Loucy (cell line): ENCODE measurements around the gene NCF4.

ENCODE experiments used
- EZH2phosphoT487 ChIP-seq: fragments of 200-600 bp; IDR thresholded peaks from 2 replicates; pipeline ENCODE4 v1.6.1; 2018; ENCODE audit warnings: antibody characterized with exemption, mild to moderate bottlenecking, moderate library complexity, borderline replicate concordance
- TF ChIP-seq, protein P1 (sequence below): fragments of 200-600 bp; sonication (generic); conservative IDR thresholded peaks from 2 replicates; pipeline ENCODE4 v1.5.1; 2014; ENCODE audit warnings: mild to moderate bottlenecking, antibody characterized with exemption, low read length

DNA sequence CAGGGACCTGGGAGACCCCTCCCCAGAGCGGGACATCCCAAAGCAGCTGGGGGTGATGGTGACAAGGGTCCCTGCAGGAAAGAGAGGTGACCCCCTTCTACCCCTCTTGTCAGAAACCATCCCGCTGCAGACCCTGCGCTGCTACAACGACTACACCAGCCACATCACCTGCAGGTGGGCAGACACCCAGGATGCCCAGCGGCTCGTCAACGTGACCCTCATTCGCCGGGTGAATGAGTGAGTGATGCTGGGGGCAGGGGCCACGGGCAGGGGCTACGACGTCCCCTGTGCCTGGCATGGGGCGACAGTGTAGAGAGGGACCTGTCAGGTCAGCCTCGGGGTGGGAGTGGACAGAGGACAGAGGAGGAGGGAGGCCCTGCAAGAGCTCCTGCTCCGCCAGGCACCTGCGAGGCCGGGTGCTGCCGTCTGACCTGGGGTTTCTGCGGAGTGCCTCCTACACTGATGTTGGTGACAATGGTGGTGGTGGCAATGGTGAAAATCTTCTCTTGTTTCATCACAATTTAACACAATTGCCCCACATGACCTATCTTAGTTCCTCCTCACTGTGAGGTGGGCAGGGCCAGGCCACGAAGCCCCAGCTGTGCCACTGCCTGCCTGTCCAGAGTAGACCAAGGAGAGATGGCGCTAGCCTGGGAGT lies 62.5 kb downstream of the NCF4 start:
- TF ChIP-seq, protein P1, sequence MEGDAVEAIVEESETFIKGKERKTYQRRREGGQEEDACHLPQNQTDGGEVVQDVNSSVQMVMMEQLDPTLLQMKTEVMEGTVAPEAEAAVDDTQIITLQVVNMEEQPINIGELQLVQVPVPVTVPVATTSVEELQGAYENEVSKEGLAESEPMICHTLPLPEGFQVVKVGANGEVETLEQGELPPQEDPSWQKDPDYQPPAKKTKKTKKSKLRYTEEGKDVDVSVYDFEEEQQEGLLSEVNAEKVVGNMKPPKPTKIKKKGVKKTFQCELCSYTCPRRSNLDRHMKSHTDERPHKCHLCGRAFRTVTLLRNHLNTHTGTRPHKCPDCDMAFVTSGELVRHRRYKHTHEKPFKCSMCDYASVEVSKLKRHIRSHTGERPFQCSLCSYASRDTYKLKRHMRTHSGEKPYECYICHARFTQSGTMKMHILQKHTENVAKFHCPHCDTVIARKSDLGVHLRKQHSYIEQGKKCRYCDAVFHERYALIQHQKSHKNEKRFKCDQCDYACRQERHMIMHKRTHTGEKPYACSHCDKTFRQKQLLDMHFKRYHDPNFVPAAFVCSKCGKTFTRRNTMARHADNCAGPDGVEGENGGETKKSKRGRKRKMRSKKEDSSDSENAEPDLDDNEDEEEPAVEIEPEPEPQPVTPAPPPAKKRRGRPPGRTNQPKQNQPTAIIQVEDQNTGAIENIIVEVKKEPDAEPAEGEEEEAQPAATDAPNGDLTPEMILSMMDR, result no peak
- TF ChIP-seq EZH2phosphoT487, result no peak
